SH-SY5Y (cell line): ENCODE measurements around the gene SUB1.

ENCODE experiments used
- GATA2 ChIP-seq: IDR thresholded peaks from 2 replicates; pipeline ENCODE4 v1.6.1; 2011; ENCODE audit warnings: mild to moderate bottlenecking, low read depth, low read length
- GATA3 ChIP-seq: IDR thresholded peaks from 2 replicates; pipeline ENCODE4 v1.6.1; 2011; ENCODE audit warnings: low read depth, mild to moderate bottlenecking, low read length, moderate library complexity

DNA sequence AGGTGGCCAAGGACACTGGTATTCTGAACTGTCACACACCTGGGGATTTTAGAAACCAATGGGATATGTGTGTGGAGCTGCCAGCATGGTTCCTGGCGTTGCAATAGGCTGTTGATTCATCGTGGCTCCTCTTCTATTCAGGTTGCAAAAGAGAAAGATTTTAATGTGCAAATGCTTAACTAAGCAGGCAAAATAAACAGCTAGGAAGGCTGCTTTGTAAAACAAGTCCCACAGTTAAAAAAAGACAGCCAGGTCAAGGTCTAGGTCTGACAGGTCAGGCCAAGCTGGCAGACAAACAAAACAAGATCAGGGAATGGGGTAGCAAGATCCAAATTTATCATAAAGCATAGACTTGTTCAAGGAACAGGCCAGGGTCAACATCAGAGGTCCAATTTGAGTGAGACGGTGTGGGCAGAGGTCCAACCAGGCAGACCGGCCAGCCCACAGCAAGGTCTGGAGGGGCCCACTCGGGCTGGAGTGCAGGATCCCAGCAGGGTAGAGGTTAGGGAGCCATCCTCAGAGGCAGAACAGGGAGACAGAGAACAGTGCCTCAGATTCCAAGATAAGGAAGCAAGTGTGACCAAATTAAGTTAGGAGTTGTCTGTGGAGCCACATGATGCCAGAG is 45.6 kb downstream of the SUB1 start:
- peak; percentile 33; the same call in 1 of the 2 replicates for TF ChIP-seq GATA2
- TF ChIP-seq GATA3: no peak
